Subcutaneous abdominal adipose tissue (tissue), 5 donors: Measurements from ENCODE around the gene IER2.
"Not testable (repeated sequence)": the region's sequence is repeated elsewhere in the genome, so short reads cannot be mapped to it uniquely, and the experiment has no call there.

Experiments
- H3K27ac ChIP-seq: one replicate; pipeline ENCODE4 v1.7.0; 2013; ENCODE audit warnings: low read depth, mild to moderate bottlenecking, inconsistent platforms, low read length, moderate library complexity
- H3K27me3 ChIP-seq, 5 donors: one replicate each; pipeline ENCODE4 v1.7.0; 2013; ENCODE audit warnings: low read length in 5 of 5, inconsistent platforms in 1 of 5; ENCODE audit not compliant: control insufficient read depth in 5 of 5, insufficient read depth in 4 of 5
- H3K36me3 ChIP-seq, 5 donors: one replicate each; pipeline ENCODE4 v1.7.0; 2013; ENCODE audit warnings: low read length in 5 of 5; ENCODE audit not compliant: control insufficient read depth in 5 of 5, insufficient read depth in 5 of 5
- H3K4me1 ChIP-seq, 5 donors: one replicate each; pipeline ENCODE4 v1.7.0; 2013; ENCODE audit warnings: low read length in 5 of 5, mild to moderate bottlenecking in 3 of 5, moderate library complexity in 1 of 5; ENCODE audit not compliant: control insufficient read depth in 5 of 5, insufficient read depth in 5 of 5
- H3K4me3 ChIP-seq, 5 donors: one replicate each; pipeline ENCODE4 v1.7.0; 2013; ENCODE audit warnings: low read length in 5 of 5, low read depth in 1 of 5
- H3K9ac ChIP-seq, 5 donors: one replicate each; pipeline ENCODE4 v1.7.0; 2013; ENCODE audit warnings: low read length in 5 of 5, mild to moderate bottlenecking in 4 of 5, moderate library complexity in 3 of 5
- H3K9me3 ChIP-seq, 5 donors: one replicate each; pipeline ENCODE4 v1.7.0; 2013; ENCODE audit warnings: low read length in 5 of 5; ENCODE audit not compliant: control insufficient read depth in 5 of 5
- donor health status: healthy.
- donor health status: healthy.
- donor health status: healthy.
- donor health status: healthy.
- donor health status: healthy.

Gene IER2

GRCh38 chr19:13190781-13191540 lies 40.8 kb downstream of the IER2 start:
- Histone ChIP-seq H3K4me3 (no peak overlapping the region), H3K4me1 (peaks cover 0 to 3% (median 0%) of the 10 kb centered on the region in 5 donors), H3K27ac (no peak overlapping the region), H3K36me3 (no peaks in the 10 kb centered on the region), H3K27me3 (no peaks in the 10 kb centered on the region), H3K9ac (no peak overlapping the region), H3K9me3 (no peaks in the 10 kb centered on the region)

- Histone ChIP-seq H3K27ac (no peak overlapping the region), H3K36me3 (no peaks in the 10 kb centered on the region), H3K4me1 (no peaks in the 10 kb centered on the region), H3K9me3 (no peaks in the 10 kb centered on the region), H3K4me3 (no peak overlapping the region), H3K9ac (no peak overlapping the region), H3K27me3 (no peaks in the 10 kb centered on the region)
Observed at GRCh38 chr19:13195678-13196077, 45.5 kb downstream of the IER2 start.

- H3K4me3 ChIP-seq = no peak overlapping the region
- no peaks in the 10 kb centered on the region for H3K4me1 ChIP-seq
- H3K9ac ChIP-seq = no peak overlapping the region
- H3K27me3 ChIP-seq = no peaks in the 10 kb centered on the region
- H3K9me3 ChIP-seq = no peaks in the 10 kb centered on the region
- H3K27ac ChIP-seq = no peak overlapping the region
- no peaks in the 10 kb centered on the region for H3K36me3 ChIP-seq
Observed at GRCh38 chr19:13198634-13199033, 48.4 kb downstream of the IER2 start.

GRCh38 chr19:13202112-13202511 lies 51.9 kb downstream of the IER2 start:
- not testable (repeated sequence) for H3K4me1 ChIP-seq, H3K4me3 ChIP-seq, H3K27me3 ChIP-seq, H3K9me3 ChIP-seq, H3K27ac ChIP-seq, H3K36me3 ChIP-seq, H3K9ac ChIP-seq
